Caco-2 (cell line): ENCODE results near the gene CHRNB2. TPM values are rescaled to one million over a fixed set of nuclear protein-coding genes. Genes with fewer than 3 reads are reported as not detected.

Experiments used
- BruUV-seq: library from RNA; stranded (reverse); fragments of 400-500 nt; replicated peaks from 2 replicates; lab custom pipeline; 2021; lab: Mats Ljungman, UMichigan
- CTCF ChIA-PET: fragments of 300-600 bp; sonication (Branson Sonifier 250); formaldehyde crosslinking; loops from one replicate; lab custom pipeline; 2022; ENCODE audit warnings: antibody characterized with exemption; lab: Charles Lee
- POLR2A ChIA-PET: fragments of 300-600 bp; sonication (Branson Sonifier 250); formaldehyde crosslinking; loops from one replicate; lab custom pipeline; 2022; ENCODE audit warnings: antibody characterized with exemption; lab: Charles Lee
- DNase-seq, 2 experiments: peaks; one replicate each; pipeline versions ENCODE4 v3.0.0 to v3.0.0-alpha.2; 2020 to 2022
- H3K27me3 ChIP-seq: replicated peaks from 2 replicates; pipeline ENCODE4 v1.6.0; 2011; ENCODE audit warnings: low read length; ENCODE audit not compliant: control insufficient read depth, insufficient read depth
- H3K36me3 ChIP-seq: 2 replicates; pipeline ENCODE4 v1.5.1; 2011; ENCODE audit warnings: low read length; ENCODE audit not compliant: control insufficient read depth, insufficient read depth
- H3K4me1 ChIP-seq: fragments of 250-450 bp; sonication (Bioruptor Pico); 2 replicates; pipeline ENCODE4 v1.5.1; 2020; ENCODE audit warnings: mild to moderate bottlenecking
- H3K4me3 ChIP-seq: 2 replicates; pipeline ENCODE4 v1.5.1; 2011; ENCODE audit warnings: low read depth, mild to moderate bottlenecking, control low read depth, low read length
- H3K9me3 ChIP-seq: fragments of 250-450 bp; sonication (Bioruptor Pico); 2 replicates; pipeline ENCODE4 v1.5.1; 2020; ENCODE audit warnings: mild to moderate bottlenecking, moderate library complexity
- H3K27ac Mint-ChIP-seq: one replicate; pipeline ENCODE4 v1.8.0; 2022; ENCODE audit warnings: mixed read lengths; ENCODE audit not compliant: unreplicated experiment
- H3K27me3 Mint-ChIP-seq: one replicate; pipeline ENCODE4 v1.8.0; 2022; ENCODE audit warnings: mixed read lengths; ENCODE audit not compliant: insufficient read depth, unreplicated experiment
- H3K36me3 Mint-ChIP-seq: one replicate; pipeline ENCODE4 v1.8.0; 2022; ENCODE audit warnings: mild to moderate bottlenecking, mixed read lengths; ENCODE audit not compliant: insufficient read depth, unreplicated experiment
- H3K4me1 Mint-ChIP-seq: one replicate; pipeline ENCODE4 v1.8.0; 2022; ENCODE audit warnings: low read depth, mixed read lengths; ENCODE audit not compliant: unreplicated experiment
- H3K4me3 Mint-ChIP-seq: one replicate; pipeline ENCODE4 v1.8.0; 2022; ENCODE audit warnings: mild to moderate bottlenecking, moderate library complexity, mixed read lengths; ENCODE audit not compliant: unreplicated experiment
- H3K9me3 Mint-ChIP-seq: one replicate; pipeline ENCODE4 v1.8.0; 2022; ENCODE audit warnings: mixed read lengths; ENCODE audit not compliant: unreplicated experiment
- intact Hi-C: fragments of 100-400 bp; cut with micrococcal nuclease; formaldehyde crosslinking; loops from one replicate; pipeline ENCODE4 v1.10.0; 2022; ENCODE audit not compliant: unreplicated experiment
- total RNA-seq: library from RNA; stranded (reverse); gene quantifications from 2 replicates; pipeline ENCODE4 v1.2.3, GENCODE V29; 2022
- TF ChIP-seq, protein P1 (sequence below), 2 experiments: fragments of 200-600 bp in 1 of 2; IDR thresholded peaks; 1 replicate in 1 of 2; 2 replicates in 1 of 2; pipeline versions ENCODE4 v1.5.1 to v1.8.0; 2011 to 2022; ENCODE audit warnings: antibody characterized with exemption in 1 of 2, control low read depth in 1 of 2, inconsistent platforms in 1 of 2, low read depth in 1 of 2, low read length in 1 of 2, mild to moderate bottlenecking in 1 of 2, moderate library complexity in 1 of 2; ENCODE audit not compliant: insufficient read depth in 1 of 2, severe bottlenecking in 1 of 2, unreplicated experiment in 1 of 2

CHRNB2 gene
- total RNA-seq, 1 experiment from 2014 or later, result 0.09 TPM

DNA sequence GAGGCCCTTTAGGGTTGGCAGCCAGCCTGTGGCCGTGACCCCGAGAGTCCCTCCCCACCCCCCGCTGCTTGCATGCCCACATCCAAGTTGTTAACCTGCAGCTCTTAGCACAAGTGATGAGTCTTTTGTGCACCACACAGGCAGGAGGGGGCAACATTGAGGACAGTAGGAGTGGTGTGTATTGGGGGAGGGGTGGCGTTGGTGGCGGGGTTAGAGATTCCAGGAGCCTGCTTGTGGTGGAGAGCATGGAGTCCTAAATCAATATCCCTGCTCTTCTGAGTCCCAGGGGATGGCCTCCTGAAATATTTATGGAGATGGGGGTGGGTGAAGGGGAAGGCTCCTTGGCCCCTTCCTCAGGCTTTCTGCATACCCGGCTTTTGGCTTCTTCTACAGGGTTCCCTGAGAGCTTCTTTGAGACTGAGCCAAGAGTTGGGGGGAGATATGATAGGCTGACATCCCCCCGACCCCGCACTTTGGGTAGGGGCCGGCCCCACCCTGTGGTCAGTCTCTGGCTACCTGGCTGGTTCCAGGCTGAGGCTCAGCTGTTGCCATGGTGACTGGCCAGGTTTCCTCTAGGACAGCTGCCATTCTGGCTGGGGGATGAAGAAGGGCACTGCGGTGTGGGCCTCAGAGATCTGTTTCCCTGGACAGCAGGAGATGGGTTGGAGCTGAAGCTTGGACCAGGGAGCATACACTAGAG is 5.0 kb downstream of the CHRNB2 start:
- ChIA-PET CTCF (interaction anchor here (0.9 to 1.6 kb wide), 2 partner anchors 13 to 93 kb away, joined by 3 to 5 read pairs; no protein-coding TSS in a partner anchor), POLR2A (no interaction called here)
- Mint-ChIP-seq H3K4me1 (peaks cover 14% of the 10 kb centered on the region), H3K27ac (no peak overlapping the region), H3K36me3 (peaks cover 27% of the 10 kb centered on the region), H3K4me3 (no peak overlapping the region), H3K9me3 (no peaks in the 10 kb centered on the region), H3K27me3 (peaks cover 13% of the 10 kb centered on the region)
- 0 out of 2 replicates have a peak, but pooled peaks cover 1% of the 10 kb centered on the region for H3K27me3 ChIP-seq
- TF ChIP-seq, protein P1, sequence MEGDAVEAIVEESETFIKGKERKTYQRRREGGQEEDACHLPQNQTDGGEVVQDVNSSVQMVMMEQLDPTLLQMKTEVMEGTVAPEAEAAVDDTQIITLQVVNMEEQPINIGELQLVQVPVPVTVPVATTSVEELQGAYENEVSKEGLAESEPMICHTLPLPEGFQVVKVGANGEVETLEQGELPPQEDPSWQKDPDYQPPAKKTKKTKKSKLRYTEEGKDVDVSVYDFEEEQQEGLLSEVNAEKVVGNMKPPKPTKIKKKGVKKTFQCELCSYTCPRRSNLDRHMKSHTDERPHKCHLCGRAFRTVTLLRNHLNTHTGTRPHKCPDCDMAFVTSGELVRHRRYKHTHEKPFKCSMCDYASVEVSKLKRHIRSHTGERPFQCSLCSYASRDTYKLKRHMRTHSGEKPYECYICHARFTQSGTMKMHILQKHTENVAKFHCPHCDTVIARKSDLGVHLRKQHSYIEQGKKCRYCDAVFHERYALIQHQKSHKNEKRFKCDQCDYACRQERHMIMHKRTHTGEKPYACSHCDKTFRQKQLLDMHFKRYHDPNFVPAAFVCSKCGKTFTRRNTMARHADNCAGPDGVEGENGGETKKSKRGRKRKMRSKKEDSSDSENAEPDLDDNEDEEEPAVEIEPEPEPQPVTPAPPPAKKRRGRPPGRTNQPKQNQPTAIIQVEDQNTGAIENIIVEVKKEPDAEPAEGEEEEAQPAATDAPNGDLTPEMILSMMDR (IDR thresholded peaks at IDR 0.05; ENCODE audit: insufficient read depth in 1 of 2, low read depth in 1 of 2, low read length in 1 of 2, severe bottlenecking in 1 of 2, unreplicated experiment in 1 of 2), result no peak
- intact Hi-C loops, result no loop called here
- H3K4me3 ChIP-seq, result no peak overlapping the region
- no peaks in the 10 kb centered on the region for H3K9me3 ChIP-seq
- DNase-seq, result no peak
- no peaks in the 10 kb centered on the region for H3K36me3 ChIP-seq
- H3K4me1 ChIP-seq, result peaks cover 4% of the 10 kb centered on the region
- BruUV-seq, result no TSS peak

GRCh38 chr1:154573168-154573510 is 5.6 kb downstream of the CHRNB2 start:
- no peaks in the 10 kb centered on the region for H3K36me3 ChIP-seq
- 0 out of 2 replicates have a peak, but pooled peaks cover 1% of the 10 kb centered on the region for H3K27me3 ChIP-seq
- no peak overlapping the region for H3K4me3 ChIP-seq
- H3K9me3 ChIP-seq, result no peaks in the 10 kb centered on the region
- intact Hi-C loops, result no loop called here
- peaks cover 27% of the 10 kb centered on the region for H3K36me3 Mint-ChIP-seq
- CTCF ChIA-PET, result interaction anchor here (1.6 kb wide), 1 partner anchor 13 kb away, joined by 5 read pairs; no protein-coding TSS in a partner anchor
- H3K27me3 Mint-ChIP-seq, result peaks cover 10% of the 10 kb centered on the region
- POLR2A ChIA-PET, result no interaction called here
- H3K4me3 Mint-ChIP-seq, result no peak overlapping the region
- no TSS peak for BruUV-seq
- no peaks in the 10 kb centered on the region for H3K9me3 Mint-ChIP-seq
- peaks cover under 1% of the 10 kb centered on the region for H3K4me1 ChIP-seq
- peaks cover 12% of the 10 kb centered on the region for H3K4me1 Mint-ChIP-seq
- no peak overlapping the region for H3K27ac Mint-ChIP-seq
- no peak for DNase-seq
- TF ChIP-seq, protein P1 (IDR thresholded peaks at IDR 0.05; ENCODE audit: insufficient read depth in 1 of 2, low read depth in 1 of 2, low read length in 1 of 2, severe bottlenecking in 1 of 2, unreplicated experiment in 1 of 2), result no peak

DNA sequence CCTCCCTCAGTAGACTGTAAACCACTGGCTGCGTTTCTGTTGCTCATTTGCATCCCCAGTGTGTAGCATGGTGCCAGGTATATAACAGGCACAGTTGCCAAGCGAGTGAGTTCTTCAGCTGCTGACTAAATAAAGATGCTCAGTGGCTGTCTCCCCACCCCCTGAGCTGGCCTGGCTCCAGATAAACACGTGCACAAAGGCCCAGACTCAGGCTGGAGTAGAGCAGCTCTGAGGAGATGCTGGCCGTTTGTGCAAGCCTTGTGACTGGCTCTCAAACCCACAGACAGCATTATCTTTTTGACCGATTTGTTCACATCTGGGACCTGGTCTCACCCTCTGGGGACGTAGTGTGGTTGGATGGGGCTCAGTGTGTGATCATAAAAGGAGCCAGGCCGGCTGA is 7.1 kb downstream of the CHRNB2 start:
- Mint-ChIP-seq H3K9me3 (no peaks in the 10 kb centered on the region), H3K36me3 (peaks cover 43% of the 10 kb centered on the region), H3K4me3 (no peak overlapping the region), H3K27ac (no peak overlapping the region), H3K27me3 (peaks cover 6% of the 10 kb centered on the region), H3K4me1 (peaks cover 12% of the 10 kb centered on the region)
- Histone ChIP-seq H3K36me3 (no peaks in the 10 kb centered on the region), H3K4me1 (no peaks in the 10 kb centered on the region), H3K27me3 (no peaks in the 10 kb centered on the region), H3K9me3 (no peaks in the 10 kb centered on the region), H3K4me3 (no peak overlapping the region)
- no peak for DNase-seq
- ChIA-PET POLR2A (no interaction called here), CTCF (interaction anchor here (1.1 kb wide), 1 partner anchor 15 kb away, joined by 3 read pairs; no protein-coding TSS in a partner anchor)
- TF ChIP-seq, protein P1 (IDR thresholded peaks at IDR 0.05; ENCODE audit: insufficient read depth in 1 of 2, low read depth in 1 of 2, low read length in 1 of 2, severe bottlenecking in 1 of 2, unreplicated experiment in 1 of 2), result no peak
- BruUV-seq, result no TSS peak
- intact Hi-C loops, result no loop called here
